Neuron (in vitro differentiated cells): ENCODE results near the gene ZBED4.
A peak's percentile ranks its signal among the peaks of the same experiment; 100 is the strongest.
"Not testable (repeated sequence)": the region's sequence is repeated elsewhere in the genome, so short reads cannot be mapped to it uniquely, and the experiment has no call there.

ENCODE experiments used
- H2AFZ ChIP-seq: one replicate; pipeline ENCODE4 v1.6.1; 2013; ENCODE audit warnings: low read depth, mild to moderate bottlenecking, inconsistent platforms, low read length, moderate library complexity
- H3K27me3 ChIP-seq: one replicate; pipeline ENCODE4 v1.6.1; 2013; ENCODE audit warnings: low read length; ENCODE audit not compliant: insufficient read depth
- H3K36me3 ChIP-seq: one replicate; pipeline ENCODE4 v1.6.1; 2013; ENCODE audit warnings: low read length; ENCODE audit not compliant: insufficient read depth
- H3K4me1 ChIP-seq: one replicate; pipeline ENCODE4 v1.6.1; 2013; ENCODE audit warnings: low read length; ENCODE audit not compliant: insufficient read depth
- H3K4me3 ChIP-seq: 2 replicates; pipeline ENCODE4 v1.5.1; 2013; ENCODE audit warnings: mild to moderate bottlenecking, low read length, moderate library complexity
- H3K9me3 ChIP-seq: one replicate; pipeline ENCODE4 v1.6.1; 2013; ENCODE audit warnings: low read length

The ZBED4 gene

DNA sequence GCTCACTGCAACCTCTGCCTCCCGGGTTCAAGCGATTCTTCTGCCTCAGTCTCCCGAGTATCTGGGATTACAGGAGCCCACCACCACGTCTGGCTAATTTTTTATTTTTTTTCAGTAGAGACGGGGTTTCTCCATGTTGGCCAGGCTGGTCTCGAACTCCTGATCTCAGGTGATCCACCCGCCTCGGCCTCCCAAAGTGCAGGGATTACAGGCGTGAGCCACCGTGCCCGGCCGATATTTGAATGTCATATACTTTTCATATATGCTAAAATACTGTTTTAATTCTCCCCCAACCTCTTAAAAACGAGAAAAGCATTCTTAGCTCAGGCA lies 1.1 kb upstream of the ZBED4 start:
- peaks cover 22% of the 10 kb centered on the region for H3K4me1 ChIP-seq
- peak overlapping the region; percentile 99 for H2AFZ ChIP-seq
- not testable (repeated sequence) for H3K36me3 ChIP-seq, H3K9me3 ChIP-seq
- peaks cover 42% of the 10 kb centered on the region for H3K27me3 ChIP-seq
- peak overlapping the region; percentile 83 for H3K4me3 ChIP-seq

DNA sequence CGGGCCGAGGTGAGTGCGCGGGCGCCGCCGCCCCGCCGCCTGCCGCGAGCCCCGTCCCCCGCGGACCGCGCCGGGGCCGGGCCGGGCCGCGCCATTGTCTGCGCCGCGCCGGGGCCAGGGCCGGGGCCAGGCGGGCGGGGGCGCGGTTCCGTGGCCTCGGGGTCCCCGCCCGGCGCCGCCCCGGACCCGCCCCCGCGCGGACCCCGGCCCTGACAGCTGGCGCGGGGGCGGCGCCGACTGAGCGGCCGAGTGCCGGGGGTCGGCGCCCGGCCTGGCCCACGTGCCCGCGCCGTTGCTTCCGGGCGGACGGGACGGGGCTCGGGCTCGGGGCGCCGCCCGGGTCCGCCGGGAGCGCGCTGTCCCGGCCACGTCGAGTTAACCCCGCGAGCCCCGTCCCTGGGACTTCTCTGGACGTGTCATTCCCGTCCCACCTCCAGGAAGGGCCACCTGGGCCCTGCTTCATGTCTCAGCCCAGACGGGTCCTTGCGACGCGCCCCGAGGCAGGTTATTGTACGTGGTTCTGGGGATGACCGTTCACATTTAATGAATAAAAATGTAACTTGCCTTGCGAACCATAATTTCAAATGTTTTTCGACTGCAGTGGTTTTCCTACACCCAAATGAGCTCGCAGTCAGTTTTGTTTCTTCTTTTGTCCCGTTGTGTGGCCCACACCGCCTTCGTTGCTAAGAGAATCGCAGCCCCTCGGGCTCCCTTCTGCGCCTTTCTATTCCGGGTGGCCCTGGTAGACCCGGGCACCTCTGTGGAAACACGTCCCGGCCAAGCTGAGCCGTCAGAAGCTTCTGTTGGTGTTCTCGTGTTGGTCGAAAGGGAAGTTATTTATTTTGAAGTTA lies 562 bp downstream of the ZBED4 start:
- peaks cover 6% of the 10 kb centered on the region for H3K36me3 ChIP-seq
- H3K9me3 ChIP-seq: peaks cover 7% of the 10 kb centered on the region
- no peak overlapping the region for H2AFZ ChIP-seq
- H3K4me3 ChIP-seq: peak overlapping the region; percentile 99
- peaks cover 27% of the 10 kb centered on the region for H3K27me3 ChIP-seq
- peaks cover 17% of the 10 kb centered on the region for H3K4me1 ChIP-seq

DNA sequence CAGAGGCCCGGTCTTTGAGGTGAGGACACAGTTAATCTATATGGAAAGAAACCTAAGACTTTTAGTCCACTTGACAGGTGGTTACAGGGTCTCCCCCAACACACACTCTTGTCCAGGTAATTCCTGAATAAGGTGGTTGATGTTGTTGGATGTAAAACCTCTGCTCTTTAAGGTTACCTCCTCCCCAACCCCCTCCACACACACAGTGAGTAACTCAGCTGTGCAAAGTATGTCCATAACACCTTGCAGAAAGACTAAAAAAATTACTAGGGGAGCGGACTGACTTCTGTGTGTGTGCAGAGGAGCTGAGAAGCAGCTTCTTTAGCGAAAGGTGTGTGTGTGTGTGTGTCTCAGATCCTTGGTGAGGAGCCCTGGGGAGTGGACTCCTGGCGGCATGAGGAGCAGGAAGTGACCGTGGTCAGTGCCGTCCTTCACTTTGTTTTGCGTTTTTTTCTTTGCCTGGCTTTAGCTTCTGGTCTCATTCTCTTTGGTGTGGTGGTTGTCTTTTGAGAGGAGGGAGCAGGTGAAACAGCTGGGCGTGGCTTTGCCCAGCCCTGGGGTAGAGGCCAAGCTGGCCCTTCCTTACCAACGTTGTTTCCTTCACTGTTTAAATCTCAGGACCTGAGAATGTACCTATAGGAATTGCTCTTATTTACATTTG lies 1.7 kb downstream of the ZBED4 start:
- peaks cover 17% of the 10 kb centered on the region for H3K4me1 ChIP-seq
- peaks cover 6% of the 10 kb centered on the region for H3K36me3 ChIP-seq
- peaks cover 9% of the 10 kb centered on the region for H3K9me3 ChIP-seq
- H3K27me3 ChIP-seq: peaks cover 15% of the 10 kb centered on the region
- H3K4me3 ChIP-seq: peak overlapping the region; percentile 99
- H2AFZ ChIP-seq: no peak overlapping the region

DNA sequence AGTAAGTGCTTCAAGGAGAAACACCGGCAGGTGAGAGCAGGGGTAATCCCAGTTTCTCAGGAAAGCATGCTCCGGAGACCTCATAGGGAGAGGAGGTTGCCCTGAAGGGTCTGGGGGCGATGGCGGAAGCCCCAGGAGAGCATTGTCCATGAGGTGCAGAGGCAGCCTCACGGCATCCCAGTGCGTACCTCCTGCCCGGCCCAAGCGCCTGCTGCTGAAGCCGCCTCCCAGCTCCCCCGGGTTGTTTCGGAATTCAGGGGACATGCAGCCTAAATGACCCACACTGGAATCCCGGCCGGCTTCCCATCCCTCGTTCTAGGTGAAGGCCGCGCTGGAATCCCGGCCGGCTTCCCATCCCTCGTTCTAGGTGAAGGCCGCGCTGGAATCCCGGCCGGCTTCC lies 2.7 kb downstream of the ZBED4 start:
- H3K4me1 ChIP-seq: peaks cover 17% of the 10 kb centered on the region
- H3K4me3 ChIP-seq: no peak overlapping the region
- H2AFZ ChIP-seq: no peak overlapping the region
- H3K36me3 ChIP-seq: peaks cover 6% of the 10 kb centered on the region
- H3K9me3 ChIP-seq: peaks cover 9% of the 10 kb centered on the region
- H3K27me3 ChIP-seq: peaks cover 5% of the 10 kb centered on the region

DNA sequence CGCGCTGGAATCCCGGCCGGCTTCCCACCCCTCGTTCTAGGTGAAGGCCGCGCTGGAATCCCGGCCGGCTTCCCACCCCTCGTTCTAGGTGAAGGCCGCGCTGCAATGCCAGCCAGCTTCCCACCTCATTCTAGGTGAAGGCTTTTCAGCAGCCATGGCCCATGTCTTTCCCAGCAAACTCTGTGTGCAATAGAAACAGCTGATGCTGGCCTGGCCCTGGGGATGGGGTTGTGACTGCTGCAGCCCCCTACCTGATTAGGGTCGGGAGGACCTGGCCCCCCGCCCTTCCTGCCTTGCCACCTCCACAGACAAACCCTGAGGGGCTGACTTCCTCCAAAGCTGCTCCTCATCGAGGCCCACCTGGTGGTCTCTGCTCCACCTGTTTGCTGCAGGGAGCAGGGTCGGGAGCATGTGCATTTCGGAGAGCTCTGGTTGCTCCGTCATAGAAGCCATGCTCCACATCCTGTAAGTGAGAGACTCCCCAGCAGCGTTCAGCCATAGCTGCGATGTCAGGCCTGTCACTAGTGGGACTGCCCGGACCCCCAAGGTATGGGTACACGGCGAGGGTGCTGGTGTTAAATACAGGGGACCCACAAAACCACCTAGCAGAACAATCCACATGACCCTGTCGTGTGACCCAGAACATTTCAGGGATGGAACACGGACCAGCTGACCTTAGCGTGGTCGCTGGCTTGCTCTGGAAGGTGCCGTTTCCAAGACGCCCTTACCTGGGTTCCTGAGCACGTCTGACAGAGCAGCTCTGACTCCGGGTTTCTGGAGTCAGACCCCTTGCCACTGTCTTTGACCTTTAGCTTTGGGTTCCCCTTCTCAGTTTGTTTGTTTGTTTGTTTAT lies 3.3 kb downstream of the ZBED4 start:
- Histone ChIP-seq H3K36me3 (peaks cover 6% of the 10 kb centered on the region), H2AFZ (no peak overlapping the region), H3K4me3 (no peak overlapping the region), H3K27me3 (no peaks in the 10 kb centered on the region), H3K9me3 (peaks cover 12% of the 10 kb centered on the region), H3K4me1 (peaks cover 17% of the 10 kb centered on the region)

DNA sequence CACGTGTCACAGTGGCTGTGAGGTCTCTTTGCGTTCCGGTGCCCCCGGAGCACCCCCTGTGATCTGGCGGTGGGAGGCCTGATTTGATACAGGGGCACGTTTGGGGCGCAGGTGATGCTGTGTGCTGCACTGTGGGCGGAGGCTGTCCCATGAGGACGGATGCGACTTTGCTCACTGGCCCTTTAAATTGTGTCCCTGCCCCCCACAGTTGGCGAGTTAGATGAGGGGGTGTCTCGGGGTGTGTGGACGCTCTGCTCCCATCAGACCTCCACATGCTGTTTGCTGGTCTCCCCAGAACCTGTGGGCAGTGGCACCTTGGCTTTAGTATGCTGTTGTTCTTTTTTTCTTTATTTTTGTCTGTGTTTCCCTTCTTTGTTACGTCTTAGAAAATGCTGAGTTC lies 5.2 kb downstream of the ZBED4 start:
- Histone ChIP-seq H2AFZ (no peak overlapping the region), H3K36me3 (peaks cover 6% of the 10 kb centered on the region)

DNA sequence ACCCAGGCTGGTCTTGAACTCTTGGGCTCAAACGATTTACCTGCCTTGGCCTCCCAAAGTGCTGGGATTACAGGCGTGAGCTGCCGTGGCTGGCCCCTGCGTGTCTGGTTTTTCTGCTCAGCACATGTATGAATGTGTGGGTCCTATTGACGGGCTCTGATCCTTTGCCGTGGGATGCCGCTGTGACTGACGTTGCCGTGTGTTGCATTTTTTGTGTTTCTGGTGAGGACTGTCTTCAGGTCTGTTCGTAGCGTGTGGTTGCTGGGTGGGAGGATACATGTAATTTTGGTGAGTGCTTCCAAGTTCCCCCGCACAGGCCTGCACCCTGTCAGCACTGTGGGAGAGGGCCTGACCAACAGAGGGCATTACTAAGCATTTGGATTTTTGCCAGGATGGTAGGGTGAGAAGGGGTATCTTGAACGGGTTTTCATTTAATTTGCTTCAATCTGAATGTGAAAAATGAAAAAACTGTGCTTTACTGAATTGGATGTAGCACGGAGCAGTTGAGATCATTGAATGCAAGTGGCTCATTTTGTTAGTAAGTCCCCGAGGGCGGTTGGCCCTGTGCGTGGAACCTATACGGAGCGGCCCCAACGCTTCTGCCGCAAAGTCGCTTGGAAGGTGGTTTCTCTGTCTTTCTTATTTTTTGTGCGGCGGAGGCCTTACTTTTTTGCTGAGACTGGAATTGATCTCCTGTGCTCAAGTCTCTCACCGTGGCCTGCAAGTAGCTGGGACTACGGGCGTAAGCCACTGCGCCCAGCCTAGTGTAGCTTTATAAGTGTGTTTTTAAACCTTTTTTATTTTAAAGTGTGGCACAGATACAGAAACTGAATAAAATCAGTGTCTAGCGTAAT lies 8.2 kb downstream of the ZBED4 start:
- Histone ChIP-seq H2AFZ (no peak overlapping the region), H3K4me1 (no peaks in the 10 kb centered on the region), H3K9me3 (peaks cover 24% of the 10 kb centered on the region), H3K27me3 (no peaks in the 10 kb centered on the region), H3K36me3 (peaks cover 9% of the 10 kb centered on the region), H3K4me3 (no peak overlapping the region)

More for the DNA sequence above, 5.2 kb downstream of the ZBED4 start:
- Histone ChIP-seq H3K27me3 (no peaks in the 10 kb centered on the region), H3K4me3 (no peak overlapping the region), H3K9me3 (peaks cover 12% of the 10 kb centered on the region), H3K4me1 (peaks cover 17% of the 10 kb centered on the region)

DNA sequence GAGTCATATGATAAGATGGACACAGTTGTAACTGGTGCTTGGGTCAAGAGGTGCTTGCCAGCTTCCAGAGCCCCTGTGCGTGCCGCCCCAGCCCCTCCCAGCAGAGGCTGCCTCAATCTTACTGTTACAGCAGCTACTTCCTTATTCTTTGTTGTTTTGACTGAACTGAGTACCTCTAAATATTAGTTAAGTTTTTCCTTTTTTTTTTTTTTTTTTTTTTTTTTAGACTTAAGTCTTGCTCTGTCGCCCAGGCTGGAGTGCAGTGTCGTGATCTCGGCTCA lies 8.8 kb downstream of the ZBED4 start:
- no peaks in the 10 kb centered on the region for H3K4me1 ChIP-seq
- H2AFZ ChIP-seq: no peak overlapping the region
- peaks cover 29% of the 10 kb centered on the region for H3K9me3 ChIP-seq
- H3K27me3 ChIP-seq: no peaks in the 10 kb centered on the region
- peaks cover 4% of the 10 kb centered on the region for H3K36me3 ChIP-seq
- no peak overlapping the region for H3K4me3 ChIP-seq

DNA sequence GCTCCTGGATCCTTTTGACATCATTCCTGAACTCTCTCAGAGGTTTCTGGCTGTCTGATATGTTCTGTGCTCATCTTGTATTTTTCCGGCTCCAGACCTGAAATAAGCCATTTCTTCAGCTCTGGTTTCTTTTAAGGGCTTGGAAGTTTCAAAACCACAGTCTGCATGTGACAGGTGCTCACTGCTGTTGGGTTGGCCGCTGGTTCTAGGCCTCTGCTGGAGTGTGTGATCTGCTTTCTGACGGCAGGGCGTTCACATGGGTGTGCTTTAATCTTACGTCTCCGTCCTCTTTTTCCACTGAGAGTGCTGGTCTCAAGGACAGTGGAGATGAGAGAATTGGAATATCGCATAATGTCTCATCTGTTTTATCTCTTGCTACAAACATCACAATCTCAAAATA lies 10.3 kb downstream of the ZBED4 start:
- peaks cover 6% of the 10 kb centered on the region for H3K36me3 ChIP-seq
- no peaks in the 10 kb centered on the region for H3K4me1 ChIP-seq
- no peak overlapping the region for H3K4me3 ChIP-seq
- peaks cover 29% of the 10 kb centered on the region for H3K9me3 ChIP-seq
- no peaks in the 10 kb centered on the region for H3K27me3 ChIP-seq
- H2AFZ ChIP-seq: no peak overlapping the region

DNA sequence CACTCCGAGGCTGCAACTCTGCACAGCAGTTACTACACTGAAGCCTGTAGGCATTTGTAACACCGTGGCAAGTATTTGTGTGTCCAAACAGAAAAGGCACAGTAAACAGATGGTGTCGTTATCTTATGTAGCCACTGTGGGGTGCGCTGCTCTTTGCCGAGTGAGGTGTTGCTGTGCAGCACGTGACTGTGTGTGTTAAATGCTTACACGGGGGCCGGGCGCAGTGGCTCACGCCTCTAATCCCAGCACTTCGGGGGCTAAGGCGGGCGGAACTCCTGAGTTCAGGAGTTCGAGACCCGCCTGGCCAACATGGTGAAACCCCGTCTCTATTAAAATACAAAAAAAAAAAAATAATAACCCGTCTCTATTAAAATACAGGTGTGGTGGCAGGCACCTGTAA lies 11.5 kb downstream of the ZBED4 start:
- Histone ChIP-seq H3K4me1 (no peaks in the 10 kb centered on the region), H3K27me3 (no peaks in the 10 kb centered on the region), H2AFZ (no peak overlapping the region), H3K9me3 (peaks cover 36% of the 10 kb centered on the region), H3K4me3 (no peak overlapping the region), H3K36me3 (peaks cover 6% of the 10 kb centered on the region)

DNA sequence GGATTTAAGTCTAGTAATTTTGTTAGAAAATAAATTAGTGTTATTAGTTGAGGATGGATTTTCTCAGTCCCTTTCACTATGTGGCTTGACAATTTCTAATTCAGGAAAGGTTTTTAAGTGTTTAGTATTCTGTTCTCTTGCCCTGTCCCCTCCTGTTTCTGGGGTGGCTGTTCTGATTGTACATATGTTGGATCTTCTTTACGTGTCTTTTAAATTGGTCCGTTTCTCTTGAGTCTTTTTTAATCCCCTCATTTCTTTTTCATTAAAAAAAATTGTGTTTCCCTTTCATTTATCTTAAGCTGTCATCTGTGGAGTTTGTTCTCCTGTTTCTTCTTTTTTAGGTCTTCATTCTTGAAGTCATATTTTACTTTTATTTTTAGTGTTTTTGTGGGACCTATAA lies 12.5 kb downstream of the ZBED4 start:
- H3K4me1 ChIP-seq: no peaks in the 10 kb centered on the region
- no peak overlapping the region for H2AFZ ChIP-seq
- no peak overlapping the region for H3K4me3 ChIP-seq
- H3K27me3 ChIP-seq: no peaks in the 10 kb centered on the region
- peaks cover 36% of the 10 kb centered on the region for H3K9me3 ChIP-seq
- peaks cover 6% of the 10 kb centered on the region for H3K36me3 ChIP-seq

DNA sequence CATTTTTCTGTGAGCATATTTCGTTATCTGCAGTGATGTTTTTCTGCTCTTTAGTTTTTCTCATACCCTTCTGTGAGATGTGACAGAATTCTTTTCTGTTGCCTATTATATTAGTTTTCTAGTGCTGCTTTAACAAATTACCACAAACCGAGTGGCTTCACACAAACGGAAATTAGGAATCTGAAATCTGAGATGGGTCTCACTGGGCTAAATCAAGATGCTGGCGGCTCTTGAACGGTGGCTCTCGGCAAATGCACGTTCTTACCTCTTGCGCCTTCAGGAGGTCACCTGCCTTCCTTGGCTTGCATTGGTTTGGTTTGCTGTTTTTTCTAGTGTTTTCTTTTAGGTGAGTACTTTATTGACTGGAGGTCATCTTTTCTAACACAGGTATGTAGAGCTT lies 13.0 kb downstream of the ZBED4 start:
- peaks cover 36% of the 10 kb centered on the region for H3K9me3 ChIP-seq
- no peaks in the 10 kb centered on the region for H3K4me1 ChIP-seq
- no peak overlapping the region for H3K4me3 ChIP-seq

More for the DNA sequence above, 13.0 kb downstream of the ZBED4 start:
- no peak overlapping the region for H2AFZ ChIP-seq
- no peaks in the 10 kb centered on the region for H3K27me3 ChIP-seq
- peaks cover 6% of the 10 kb centered on the region for H3K36me3 ChIP-seq
